HCT116 (cell line): ENCODE results near the gene TPD52L1.

Experiments used
- ELF1 ChIP-seq: IDR thresholded peaks from 2 replicates; pipeline ENCODE4 v1.6.1; 2012; ENCODE audit warnings: low read depth, borderline replicate concordance
- EZH2 ChIP-seq: fragments of 200-600 bp; sonication (generic); IDR thresholded peaks from 2 replicates; pipeline ENCODE4 v1.6.1; 2017; ENCODE audit warnings: antibody characterized with exemption, mixed run types
- EZH2phosphoT487 ChIP-seq: fragments of 200-600 bp; IDR thresholded peaks from 2 replicates; pipeline ENCODE4 v1.6.1; 2018; ENCODE audit warnings: antibody characterized with exemption, borderline replicate concordance
- RAD21 ChIP-seq: IDR thresholded peaks from 2 replicates; pipeline ENCODE4 v1.6.1; 2012; ENCODE audit warnings: low read depth, mild to moderate bottlenecking
- TF ChIP-seq, protein P1 (sequence below), 3 experiments: fragments of 200-600 bp in 1 of 3; sonication (generic) in 1 of 3; IDR thresholded peaks in 2 of 3; conservative IDR thresholded peaks in 1 of 3; 2 replicates each; pipeline ENCODE4 v1.5.1; 2012 to 2017; ENCODE audit warnings: low read depth in 2 of 3, low read length in 2 of 3, antibody characterized with exemption in 1 of 3, borderline replicate concordance in 1 of 3, control low read depth in 1 of 3, mild to moderate bottlenecking in 1 of 3, mixed read lengths in 1 of 3, mixed run types in 1 of 3, moderate library complexity in 1 of 3; ENCODE audit not compliant: insufficient read depth in 1 of 3

DNA sequence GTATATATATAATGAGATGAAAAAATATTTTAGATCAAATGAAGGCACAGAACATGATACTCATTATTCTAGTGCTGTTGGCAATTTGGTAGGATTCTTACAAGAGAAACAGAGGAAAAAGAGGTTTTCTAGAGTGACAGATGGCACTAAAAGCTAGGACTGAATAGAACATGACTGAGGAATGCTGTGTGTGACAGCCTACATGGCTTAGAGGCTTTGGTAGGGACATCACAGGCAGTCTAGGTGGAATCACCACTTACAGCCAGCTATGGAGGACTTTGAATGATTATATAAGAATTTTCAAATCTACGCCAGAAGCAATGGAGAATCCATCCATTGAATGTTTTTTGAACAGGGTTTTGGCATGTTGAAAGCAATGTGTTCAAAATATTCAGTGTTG, 52.8 kb downstream of the TPD52L1 start:
- TF ChIP-seq, protein P1, sequence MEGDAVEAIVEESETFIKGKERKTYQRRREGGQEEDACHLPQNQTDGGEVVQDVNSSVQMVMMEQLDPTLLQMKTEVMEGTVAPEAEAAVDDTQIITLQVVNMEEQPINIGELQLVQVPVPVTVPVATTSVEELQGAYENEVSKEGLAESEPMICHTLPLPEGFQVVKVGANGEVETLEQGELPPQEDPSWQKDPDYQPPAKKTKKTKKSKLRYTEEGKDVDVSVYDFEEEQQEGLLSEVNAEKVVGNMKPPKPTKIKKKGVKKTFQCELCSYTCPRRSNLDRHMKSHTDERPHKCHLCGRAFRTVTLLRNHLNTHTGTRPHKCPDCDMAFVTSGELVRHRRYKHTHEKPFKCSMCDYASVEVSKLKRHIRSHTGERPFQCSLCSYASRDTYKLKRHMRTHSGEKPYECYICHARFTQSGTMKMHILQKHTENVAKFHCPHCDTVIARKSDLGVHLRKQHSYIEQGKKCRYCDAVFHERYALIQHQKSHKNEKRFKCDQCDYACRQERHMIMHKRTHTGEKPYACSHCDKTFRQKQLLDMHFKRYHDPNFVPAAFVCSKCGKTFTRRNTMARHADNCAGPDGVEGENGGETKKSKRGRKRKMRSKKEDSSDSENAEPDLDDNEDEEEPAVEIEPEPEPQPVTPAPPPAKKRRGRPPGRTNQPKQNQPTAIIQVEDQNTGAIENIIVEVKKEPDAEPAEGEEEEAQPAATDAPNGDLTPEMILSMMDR (IDR thresholded peaks at IDR 0.05 in 2 of 3, conservative IDR thresholded peaks at IDR 0.05 in 1 of 3; ENCODE audit: borderline replicate concordance in 1 of 3, insufficient read depth in 1 of 3, low read depth in 2 of 3, low read length in 2 of 3) = no peak
- TF ChIP-seq ELF1 = no peak
- no peak for TF ChIP-seq EZH2phosphoT487
- no peak for TF ChIP-seq RAD21
- TF ChIP-seq EZH2 = no peak
